Kidney (tissue), 14 donors: ENCODE results near the gene RPL7L1. TPM values are rescaled to one million over a fixed set of nuclear protein-coding genes. Genes with fewer than 3 reads are reported as not detected.
"Not testable (repeated sequence)": the region's sequence is repeated elsewhere in the genome, so short reads cannot be mapped to it uniquely, and the experiment has no call there.

ENCODE experiments used
- DNase-seq, 5 donors: peaks; one replicate each; pipeline ENCODE4 v3.0.0-alpha.2; 2013 to 2020
- FAIRE-seq: peaks from 2 replicates; lab custom pipeline; 2012; peaks lifted over from hg19 to GRCh38; lab: Jason Lieb, UNC
- H3K27ac ChIP-seq, 2 donors: one replicate each; pipeline ENCODE4 v1.7.0; 2013; ENCODE audit warnings: low read depth in 2 of 2, low read length in 2 of 2, inconsistent platforms in 1 of 2
- H3K27me3 ChIP-seq: one replicate; pipeline ENCODE4 v1.7.1; 2013; ENCODE audit warnings: low read length, inconsistent platforms; ENCODE audit not compliant: control insufficient read depth, insufficient read depth
- H3K36me3 ChIP-seq, 3 donors: one replicate each; pipeline versions ENCODE4 v1.7.0 to v1.7.1; 2013; ENCODE audit warnings: low read length in 3 of 3, control low read depth in 1 of 3, inconsistent platforms in 1 of 3; ENCODE audit not compliant: insufficient read depth in 3 of 3, control insufficient read depth in 2 of 3
- H3K4me1 ChIP-seq, 3 donors: one replicate each; pipeline versions ENCODE4 v1.7.0 to v1.7.1; 2013; ENCODE audit warnings: low read length in 3 of 3, inconsistent platforms in 1 of 3, low read depth in 1 of 3; ENCODE audit not compliant: control insufficient read depth in 2 of 3, insufficient read depth in 2 of 3
- H3K4me3 ChIP-seq, 3 donors: one replicate each; pipeline versions ENCODE4 v1.7.0 to v1.8.1; 2013; ENCODE audit warnings: low read length in 3 of 3, control low read depth in 1 of 3, inconsistent platforms in 1 of 3
- H3K9ac ChIP-seq, 3 donors: one replicate each; pipeline versions ENCODE4 v1.7.0 to v1.7.1; 2013; ENCODE audit warnings: low read length in 3 of 3, control low read depth in 1 of 3, inconsistent platforms in 1 of 3
- H3K9me3 ChIP-seq, 3 donors: one replicate each; pipeline versions ENCODE4 v1.7.0 to v1.7.1; 2013; ENCODE audit warnings: low read length in 3 of 3, control low read depth in 1 of 3, inconsistent platforms in 1 of 3; ENCODE audit not compliant: control insufficient read depth in 2 of 3, insufficient read depth in 1 of 3
- CTCF ChIP-seq: IDR thresholded peaks from 3 replicates; pipeline ENCODE4 v1.5.1; 2012; ENCODE audit warnings: mild to moderate bottlenecking, moderate library complexity, borderline replicate concordance; ENCODE audit not compliant: insufficient read depth; ENCODE audit errors: extremely low read depth
- intact Hi-C: fragments of 100-400 bp; cut with DNase I; formaldehyde crosslinking; loops from one replicate; pipeline ENCODE4 v1.11.1; 2022
- polyA plus RNA-seq: library from polyadenylated mRNA; stranded (reverse); fragments of 350-450 nt; fragmentation: Illumina TruSeq; extraction: RNeasy Lipid Tissue Mini Kit (QIAGEN cat#74804); gene quantifications from one replicate; pipeline ENCODE4 v1.2.3, GENCODE V29; 2014; ENCODE audit warnings: low read depth, low replicate concordance; ENCODE audit not compliant: insufficient read depth
- total RNA-seq: library from RNA; stranded (reverse); fragmentation: NEBNext Ultra II Directional; extraction: Animal tissue kit (Norgen Biotek cat#: 25700); gene quantifications from one replicate; pipeline ENCODE4 v1.2.1, GENCODE V29; 2021
- donor health status: control.
- donor health status: control.
- donor health status: control.
- donor health status: control.
- donor health status: control.
- donor health status: DM: yes; HTN: yes; CAD: no.
- donor health status: Normal renal cell carcinoma (clear cell type).

RPL7L1 gene
- total and polyA plus RNA-seq, 2 donors from 2014 or later = 47.0 to 80.7 TPM

- DNase-seq (no peak), FAIRE-seq (no peak)
- Histone ChIP-seq H3K4me3 (peak overlapping the region; percentile 78 to 82 (median 78)), H3K27ac (peak overlapping the region in 1 of 2 donors; percentile 28), H3K9me3 (no peaks in the 10 kb centered on the region), H3K27me3 (no peaks in the 10 kb centered on the region), H3K9ac (peak overlapping the region; percentile 54 to 81 (median 74)), H3K36me3 (no peaks in the 10 kb centered on the region), H3K4me1 (peaks cover 0 to 7% (median 0%) of the 10 kb centered on the region in 3 donors)
- TF ChIP-seq CTCF = no peak
- intact Hi-C loops = no loop called here
Measured at GRCh38 chr6:42891199-42891722, 11.8 kb downstream of the RPL7L1 start.

GRCh38 chr6:42894041-42894828 lies 14.8 kb downstream of the RPL7L1 start:
- H3K27me3 ChIP-seq, H3K4me3 ChIP-seq, intact Hi-C loops, H3K4me1 ChIP-seq, FAIRE-seq, H3K27ac ChIP-seq, DNase-seq, H3K9ac ChIP-seq, H3K9me3 ChIP-seq, H3K36me3 ChIP-seq: not testable (repeated sequence)

- no peak for DNase-seq
- Histone ChIP-seq H3K27ac (no peak overlapping the region), H3K4me3 (no peak overlapping the region), H3K9me3 (no peaks in the 10 kb centered on the region), H3K27me3 (no peaks in the 10 kb centered on the region), H3K4me1 (peaks cover 0 to 3% (median under 1%) of the 10 kb centered on the region in 3 donors), H3K9ac (no peak overlapping the region), H3K36me3 (no peaks in the 10 kb centered on the region)
- no peak for FAIRE-seq
- no peak for TF ChIP-seq CTCF
- intact Hi-C loops = no loop called here
Measured at GRCh38 chr6:42896178-42896719, 16.8 kb downstream of the RPL7L1 start.

- intact Hi-C loops = no loop called here
- H3K4me1 ChIP-seq = peaks cover 0 to 2% (median 2%) of the 10 kb centered on the region in 3 donors
- no peak overlapping the region for H3K27ac ChIP-seq
- H3K9ac ChIP-seq = no peak overlapping the region
- DNase-seq = peak in 3 of 5 donors; percentile 62 to 85 (median 83)
- no peak for FAIRE-seq
- no peaks in the 10 kb centered on the region for H3K36me3 ChIP-seq
- no peak overlapping the region for H3K4me3 ChIP-seq
- no peaks in the 10 kb centered on the region for H3K9me3 ChIP-seq
- H3K27me3 ChIP-seq = no peaks in the 10 kb centered on the region
- peak; percentile 76 for TF ChIP-seq CTCF
Measured at GRCh38 chr6:42898891-42899361, 19.5 kb downstream of the RPL7L1 start.
